ENCODE results near the gene FREM2.

FREM2 gene

DNA sequence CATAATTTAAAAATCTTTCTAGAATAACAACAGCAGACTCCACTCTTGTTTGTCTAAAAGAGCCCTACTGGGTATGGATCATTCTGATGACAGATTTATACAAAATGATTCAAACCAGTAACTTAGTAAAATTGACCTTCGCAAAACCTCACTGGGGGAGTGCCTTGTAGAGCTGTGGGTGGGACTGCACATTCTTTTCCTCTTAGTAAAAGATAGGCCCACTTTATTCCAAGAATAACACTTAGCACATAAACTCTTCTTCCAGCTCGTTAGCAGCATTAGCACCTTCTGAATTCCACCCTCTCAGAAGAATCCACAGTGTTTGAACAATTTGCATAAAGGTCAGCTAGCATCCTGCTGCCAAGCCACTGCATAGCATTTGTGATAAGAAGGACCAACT, 196.9 kb downstream of the FREM2 start:
- TF ChIP-seq PAX5 (IDR thresholded peaks at IDR 0.05; ENCODE audit: insufficient read depth, low read length, severe bottlenecking) (no peak), POLR2AphosphoS5 (IDR thresholded peaks at IDR 0.05; ENCODE audit: low read depth, low read length) (no peak), POU2F2 (IDR thresholded peaks at IDR 0.05; ENCODE audit: low read depth, low read length) (no peak)
- DNase-seq (ENCODE audit: insufficient read length, low spot score), result no peak
- no peak for FAIRE-seq

DNA sequence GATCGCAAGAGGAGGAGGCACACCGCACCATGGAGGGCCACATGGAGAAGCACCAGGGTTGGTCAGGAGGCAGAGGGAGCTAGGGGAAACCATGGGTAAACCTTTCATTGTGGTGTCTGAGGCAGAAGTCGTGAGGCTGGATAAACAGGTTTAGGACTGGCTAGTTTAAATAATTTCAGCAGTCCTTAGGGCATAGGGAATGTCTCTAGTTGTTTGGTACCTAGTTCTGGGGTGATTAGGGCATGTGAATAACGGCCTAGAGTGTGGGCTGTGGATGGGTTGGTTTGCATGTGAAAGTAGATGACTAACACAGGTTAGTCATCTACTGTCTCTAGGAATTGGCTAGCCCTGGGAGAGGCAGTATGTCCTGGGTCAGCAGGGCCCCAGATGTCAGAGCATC, 201.4 kb downstream of the FREM2 start:
- FAIRE-seq (no peak), DNase-seq (ENCODE audit: insufficient read length, low spot score) (no peak)
- TF ChIP-seq POLR2A (IDR thresholded peaks at IDR 0.05; ENCODE audit: low read depth, low read length), result no peak
- no peak for TF ChIP-seq SPI1 (IDR thresholded peaks at IDR 0.05; ENCODE audit: low read depth, low read length)
- TF ChIP-seq PAX5 (IDR thresholded peaks at IDR 0.05; ENCODE audit: insufficient read depth, low read length, severe bottlenecking), result no peak
- TF ChIP-seq POLR2AphosphoS5 (IDR thresholded peaks at IDR 0.05; ENCODE audit: low read depth, low read length), result no peak
- no peak for TF ChIP-seq POU2F2 (IDR thresholded peaks at IDR 0.05; ENCODE audit: low read depth, low read length)
- no peak for TF ChIP-seq TAF1 (IDR thresholded peaks at IDR 0.05; ENCODE audit: low read depth, low read length)

DNA sequence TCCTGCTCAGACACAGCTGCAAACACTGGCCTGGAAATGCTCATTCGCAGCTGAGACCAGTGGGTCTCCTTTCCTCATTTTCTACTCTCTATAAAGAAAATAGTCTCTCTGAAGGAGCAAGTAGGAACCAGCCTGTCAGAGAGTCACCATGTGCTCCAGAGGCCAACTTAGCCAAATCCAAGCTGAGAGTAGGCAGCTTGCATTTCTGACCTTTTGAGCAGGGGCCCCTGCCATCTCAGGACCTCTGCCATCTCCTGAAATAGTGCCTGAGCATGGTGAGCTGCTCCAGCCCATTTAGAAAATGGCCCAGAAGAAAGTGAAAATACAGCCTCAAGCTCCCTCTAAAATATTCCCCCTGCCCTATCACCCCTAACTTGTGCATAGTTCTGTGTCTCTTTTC, 208.2 kb downstream of the FREM2 start:
- no peak for TF ChIP-seq POU2F2 (IDR thresholded peaks at IDR 0.05; ENCODE audit: low read depth, low read length)
- TF ChIP-seq POLR2A (IDR thresholded peaks at IDR 0.05; ENCODE audit: low read depth, low read length), result no peak
- no peak for TF ChIP-seq POLR2AphosphoS5 (IDR thresholded peaks at IDR 0.05; ENCODE audit: low read depth, low read length)
- no peak for TF ChIP-seq PAX5 (IDR thresholded peaks at IDR 0.05; ENCODE audit: insufficient read depth, low read length, severe bottlenecking)
- TF ChIP-seq SPI1 (IDR thresholded peaks at IDR 0.05; ENCODE audit: low read depth, low read length), result no peak
- no peak for TF ChIP-seq TAF1 (IDR thresholded peaks at IDR 0.05; ENCODE audit: low read depth, low read length)
- DNase-seq (ENCODE audit: insufficient read length, low spot score), result no peak
- no peak for FAIRE-seq

DNA sequence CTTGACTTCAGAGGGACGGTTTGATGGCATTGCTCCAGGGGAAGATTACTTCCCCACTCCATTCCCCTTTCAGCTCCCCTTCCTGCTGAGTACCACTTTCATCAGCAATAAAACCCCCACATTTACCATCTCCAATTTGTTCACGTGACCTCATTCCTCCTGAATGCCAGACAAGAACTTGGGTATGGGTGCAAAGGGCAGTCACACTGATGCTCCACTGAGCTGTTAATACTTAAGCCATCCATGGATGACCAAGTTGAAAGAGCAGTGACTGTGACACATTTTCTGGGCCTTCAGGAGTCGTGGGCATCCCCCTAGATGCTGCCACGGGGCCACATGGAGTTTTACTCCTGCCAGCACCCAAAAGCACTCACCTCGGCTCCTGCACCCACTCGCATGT, 210.6 kb downstream of the FREM2 start:
- DNase-seq (ENCODE audit: insufficient read length, low spot score) (no peak), FAIRE-seq (no peak)
- TF ChIP-seq POLR2A (IDR thresholded peaks at IDR 0.05; ENCODE audit: low read depth, low read length), result no peak
- no peak for TF ChIP-seq POU2F2 (IDR thresholded peaks at IDR 0.05; ENCODE audit: low read depth, low read length)
- no peak for TF ChIP-seq TAF1 (IDR thresholded peaks at IDR 0.05; ENCODE audit: low read depth, low read length)
- TF ChIP-seq PAX5 (IDR thresholded peaks at IDR 0.05; ENCODE audit: insufficient read depth, low read length, severe bottlenecking), result no peak
- TF ChIP-seq POLR2AphosphoS5 (IDR thresholded peaks at IDR 0.05; ENCODE audit: low read depth, low read length), result no peak
- no peak for TF ChIP-seq SPI1 (IDR thresholded peaks at IDR 0.05; ENCODE audit: low read depth, low read length)

DNA sequence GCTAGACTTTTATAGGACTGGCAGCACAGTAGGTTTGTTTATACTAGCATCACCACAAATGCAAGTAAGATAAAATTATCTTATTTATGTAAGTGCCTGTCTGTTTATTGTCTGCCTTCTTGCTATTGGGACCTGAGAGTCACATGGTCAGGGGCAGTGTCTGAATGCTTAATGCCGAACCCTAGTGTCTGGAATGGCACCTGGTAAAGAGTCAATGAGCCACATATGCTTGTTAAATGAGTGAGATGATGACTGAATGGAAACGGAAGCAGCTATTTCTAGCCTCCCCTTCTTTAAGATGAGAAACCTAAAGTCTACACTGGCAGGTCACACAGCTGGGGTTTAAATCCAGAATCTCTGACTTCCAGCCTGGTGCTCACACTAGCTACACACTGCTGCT, 211.6 kb downstream of the FREM2 start:
- TF ChIP-seq POU2F2 (IDR thresholded peaks at IDR 0.05; ENCODE audit: low read depth, low read length) (no peak), SPI1 (IDR thresholded peaks at IDR 0.05; ENCODE audit: low read depth, low read length) (no peak), PAX5 (IDR thresholded peaks at IDR 0.05; ENCODE audit: insufficient read depth, low read length, severe bottlenecking) (no peak), POLR2AphosphoS5 (IDR thresholded peaks at IDR 0.05; ENCODE audit: low read depth, low read length) (no peak), POLR2A (IDR thresholded peaks at IDR 0.05; ENCODE audit: low read depth, low read length) (no peak), TAF1 (IDR thresholded peaks at IDR 0.05; ENCODE audit: low read depth, low read length) (no peak)
- DNase-seq (ENCODE audit: insufficient read length, low spot score) (no peak), FAIRE-seq (no peak)

DNA sequence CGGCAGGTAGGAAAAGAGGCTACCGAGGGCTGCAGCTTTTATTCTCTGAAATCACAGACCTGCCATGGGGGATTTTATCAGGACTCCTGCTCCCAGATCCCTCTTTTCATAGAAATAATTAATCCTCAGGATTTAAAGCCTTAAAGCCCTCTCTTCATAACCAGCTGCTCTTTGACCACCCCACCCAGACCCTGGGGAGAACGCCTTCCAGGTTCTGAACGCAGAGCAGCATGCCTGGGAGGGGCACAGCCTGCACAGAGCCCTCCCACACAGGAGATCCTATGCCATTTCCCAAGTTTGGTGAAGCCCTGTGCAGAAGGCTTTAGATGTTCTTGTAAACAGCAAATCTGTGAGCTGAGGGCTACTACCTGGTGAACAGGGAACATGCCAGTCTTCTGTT, 212.7 kb downstream of the FREM2 start:
- TF ChIP-seq TAF1 (IDR thresholded peaks at IDR 0.05; ENCODE audit: low read depth, low read length) (no peak), POLR2A (IDR thresholded peaks at IDR 0.05; ENCODE audit: low read depth, low read length) (no peak), POU2F2 (IDR thresholded peaks at IDR 0.05; ENCODE audit: low read depth, low read length) (no peak), PAX5 (IDR thresholded peaks at IDR 0.05; ENCODE audit: insufficient read depth, low read length, severe bottlenecking) (no peak), SPI1 (IDR thresholded peaks at IDR 0.05; ENCODE audit: low read depth, low read length) (no peak), POLR2AphosphoS5 (IDR thresholded peaks at IDR 0.05; ENCODE audit: low read depth, low read length) (no peak)
- no peak for FAIRE-seq
- DNase-seq (ENCODE audit: insufficient read length, low spot score), result no peak

DNA sequence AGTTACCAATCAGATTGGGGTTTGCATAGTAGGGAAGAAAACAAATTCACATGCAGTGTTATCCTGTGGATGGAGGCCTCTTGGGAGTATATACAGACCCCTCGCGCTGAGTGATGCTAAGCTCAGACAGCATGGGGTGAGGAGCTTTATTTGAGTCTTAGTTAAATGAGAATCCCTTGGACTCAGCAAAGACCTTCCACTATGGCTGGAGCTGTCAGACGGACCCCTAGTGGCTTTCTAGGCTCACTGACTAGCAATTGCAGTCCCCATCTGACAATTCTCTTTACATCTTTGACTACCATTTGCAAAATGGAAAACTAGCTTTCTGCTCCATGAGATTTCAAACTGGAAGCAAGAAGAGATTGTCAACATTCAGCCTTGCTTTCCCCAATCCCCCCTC, 213.3 kb downstream of the FREM2 start:
- no peak for FAIRE-seq
- no peak for DNase-seq (ENCODE audit: insufficient read length, low spot score)
- no peak for TF ChIP-seq TAF1 (IDR thresholded peaks at IDR 0.05; ENCODE audit: low read depth, low read length)
- TF ChIP-seq POU2F2 (IDR thresholded peaks at IDR 0.05; ENCODE audit: low read depth, low read length), result no peak
- TF ChIP-seq SPI1 (IDR thresholded peaks at IDR 0.05; ENCODE audit: low read depth, low read length), result no peak
- no peak for TF ChIP-seq POLR2AphosphoS5 (IDR thresholded peaks at IDR 0.05; ENCODE audit: low read depth, low read length)

DNA sequence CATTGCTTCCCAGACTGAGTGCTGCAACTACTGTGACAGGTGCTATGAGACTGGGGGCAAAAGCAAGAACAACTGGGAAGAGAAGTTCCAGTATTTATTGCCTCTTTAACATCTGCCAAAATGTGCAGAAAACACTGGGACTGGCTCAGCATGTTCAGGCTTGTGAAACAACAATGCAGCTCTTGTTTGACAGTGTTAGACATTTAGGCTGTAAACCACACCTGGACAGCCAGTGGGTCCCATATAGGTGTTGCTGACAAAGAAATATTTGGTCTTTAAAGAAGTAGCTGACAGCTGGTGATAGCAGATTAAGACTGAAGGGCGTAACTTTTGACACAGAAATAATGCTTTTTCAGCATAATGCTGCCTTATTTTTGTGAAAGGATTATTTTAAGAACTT, 215.7 kb downstream of the FREM2 start:
- DNase-seq (ENCODE audit: insufficient read length, low spot score), result no peak
- TF ChIP-seq SPI1 (IDR thresholded peaks at IDR 0.05; ENCODE audit: low read depth, low read length) (no peak), POU2F2 (IDR thresholded peaks at IDR 0.05; ENCODE audit: low read depth, low read length) (no peak), POLR2A (IDR thresholded peaks at IDR 0.05; ENCODE audit: low read depth, low read length) (no peak), PAX5 (IDR thresholded peaks at IDR 0.05; ENCODE audit: insufficient read depth, low read length, severe bottlenecking) (no peak), TAF1 (IDR thresholded peaks at IDR 0.05; ENCODE audit: low read depth, low read length) (no peak), POLR2AphosphoS5 (IDR thresholded peaks at IDR 0.05; ENCODE audit: low read depth, low read length) (no peak)
- no peak for FAIRE-seq

DNA sequence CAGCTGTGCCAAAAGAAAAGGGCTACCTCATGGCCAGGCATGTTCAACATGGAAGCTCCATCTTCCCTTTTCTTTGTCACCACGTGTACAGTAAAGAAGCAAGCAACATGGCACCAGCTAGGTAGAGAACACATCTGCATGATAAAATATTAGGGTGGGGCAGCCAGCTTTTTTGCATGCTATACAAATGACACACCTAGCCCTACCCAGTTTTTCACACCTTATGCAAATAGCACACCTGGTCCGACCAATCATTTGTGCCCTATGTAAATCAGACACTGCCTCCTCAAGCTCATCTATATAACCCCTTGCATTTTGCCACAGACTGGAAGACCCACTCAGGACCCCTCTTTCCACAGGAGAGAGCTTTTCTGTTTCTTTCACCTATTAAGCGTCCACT, 218.2 kb downstream of the FREM2 start:
- DNase-seq (ENCODE audit: insufficient read length, low spot score) (no peak), FAIRE-seq (no peak)
- TF ChIP-seq SPI1 (IDR thresholded peaks at IDR 0.05; ENCODE audit: low read depth, low read length) (no peak), POLR2AphosphoS5 (IDR thresholded peaks at IDR 0.05; ENCODE audit: low read depth, low read length) (no peak), PAX5 (IDR thresholded peaks at IDR 0.05; ENCODE audit: insufficient read depth, low read length, severe bottlenecking) (no peak), TAF1 (IDR thresholded peaks at IDR 0.05; ENCODE audit: low read depth, low read length) (no peak), POU2F2 (IDR thresholded peaks at IDR 0.05; ENCODE audit: low read depth, low read length) (no peak), POLR2A (IDR thresholded peaks at IDR 0.05; ENCODE audit: low read depth, low read length) (no peak)

DNA sequence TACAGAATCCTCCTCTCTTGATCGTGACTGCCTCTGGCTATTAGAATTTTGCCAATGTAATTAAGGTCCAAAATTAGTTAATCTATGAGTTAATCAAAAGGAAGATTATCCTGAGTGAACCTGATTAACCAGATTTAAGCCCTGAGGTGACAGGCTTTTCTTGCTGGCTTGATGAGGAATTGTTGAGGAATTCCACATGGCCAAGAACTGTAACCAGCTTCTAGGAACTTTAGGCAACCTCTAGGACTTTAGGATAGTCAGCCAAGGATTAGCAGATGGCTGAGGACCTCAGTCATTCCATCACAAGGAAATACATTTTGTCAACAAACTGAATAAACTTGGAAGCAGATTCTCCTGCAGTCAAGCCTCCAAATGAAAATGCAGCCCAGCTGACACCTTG, 219.0 kb downstream of the FREM2 start:
- no peak for TF ChIP-seq POLR2AphosphoS5 (IDR thresholded peaks at IDR 0.05; ENCODE audit: low read depth, low read length)
- TF ChIP-seq PAX5 (IDR thresholded peaks at IDR 0.05; ENCODE audit: insufficient read depth, low read length, severe bottlenecking), result no peak
- no peak for TF ChIP-seq POLR2A (IDR thresholded peaks at IDR 0.05; ENCODE audit: low read depth, low read length)
- no peak for TF ChIP-seq TAF1 (IDR thresholded peaks at IDR 0.05; ENCODE audit: low read depth, low read length)
- TF ChIP-seq SPI1 (IDR thresholded peaks at IDR 0.05; ENCODE audit: low read depth, low read length), result no peak
- TF ChIP-seq POU2F2 (IDR thresholded peaks at IDR 0.05; ENCODE audit: low read depth, low read length), result no peak
- FAIRE-seq (no peak), DNase-seq (ENCODE audit: insufficient read length, low spot score) (no peak)
